Esophagus muscularis mucosa (tissue), 4 donors: ENCODE results near the gene NTN5. TPM values are rescaled to one million over a fixed set of nuclear protein-coding genes. Genes with fewer than 3 reads are reported as not detected.
"Not testable (repeated sequence)": the region's sequence is repeated elsewhere in the genome, so short reads cannot be mapped to it uniquely, and the experiment has no call there.

Source experiments
- DNase-seq: peaks from one replicate; pipeline ENCODE4 v3.0.0-alpha.2; 2017; ENCODE audit errors: extremely low spot score
- H3K27ac ChIP-seq, 4 donors: fragments of 200-600 bp; sonication (generic); replicated peaks in 1 of 4; 1 replicate in 3 of 4; 2 replicates in 1 of 4; pipeline ENCODE4 v1.5.1; 2016 to 2019; ENCODE audit warnings: mild to moderate bottlenecking in 1 of 4
- H3K27me3 ChIP-seq, 4 donors: fragments of 200-600 bp; sonication (generic); one replicate each; pipeline versions ENCODE4 v1.5.1 to v1.6.0; 2016 to 2019
- H3K36me3 ChIP-seq, 4 donors: fragments of 200-600 bp; sonication (generic); one replicate each; pipeline ENCODE4 v1.5.1; 2016 to 2019
- H3K4me1 ChIP-seq, 4 donors: fragments of 200-600 bp; sonication (generic); one replicate each; pipeline ENCODE4 v1.5.1; 2016 to 2019
- H3K4me3 ChIP-seq, 4 donors: fragments of 200-600 bp; sonication (generic); 1 replicate in 2 of 4; 2 replicates in 2 of 4; pipeline ENCODE4 v1.5.1; 2016 to 2019; ENCODE audit warnings: mild to moderate bottlenecking in 4 of 4, moderate library complexity in 1 of 4
- H3K9me3 ChIP-seq, 4 donors: fragments of 200-600 bp; sonication (generic); 1 replicate in 3 of 4; 2 replicates in 1 of 4; pipeline ENCODE4 v1.5.1; 2016 to 2019
- CTCF ChIP-seq, 3 experiments: fragments of 200-600 bp in 2 of 3; fragments of 450-650 bp in 1 of 3; sonication (generic) in 2 of 3; IDR thresholded peaks; one replicate each; pipeline ENCODE4 v1.5.1; 2017 to 2019; ENCODE audit warnings: antibody characterized with exemption in 3 of 3, mild to moderate bottlenecking in 2 of 3, moderate library complexity in 1 of 3
- EP300 ChIP-seq: sonication (generic); formaldehyde crosslinking; IDR thresholded peaks from one replicate; pipeline ENCODE4 v1.6.1; 2017; ENCODE audit warnings: antibody characterized with exemption
- POLR2A ChIP-seq: fragments of 450-650 bp; IDR thresholded peaks from one replicate; pipeline ENCODE4 v1.6.1; 2017; ENCODE audit warnings: antibody characterized with exemption, moderate library complexity, mild to moderate bottlenecking, low read depth
- POLR2AphosphoS5 ChIP-seq, 2 donors: sonication (generic); formaldehyde crosslinking; IDR thresholded peaks; one replicate each; pipeline ENCODE4 v1.6.1; 2017; ENCODE audit warnings: antibody characterized with exemption in 2 of 2
- WGBS: methylation state at CpG from one replicate; pipeline ENCODE4 v1.1.5; 2018; 5-methylcytosine and 5-hydroxymethylcytosine counted together
- intact Hi-C: fragments of 100-400 bp; cut with DNase I; formaldehyde crosslinking; loops from one replicate; pipeline ENCODE4 v1.15.1; 2023
- total RNA-seq, 4 donors: library from RNA; depleted of rRNA; stranded (reverse); fragments of >200 nt; gene quantifications; one replicate each; pipeline versions ENCODE4 v1.1.0 to v1.2.1, GENCODE V29; 2016

The NTN5 gene
- total RNA-seq, 4 donors from 2014 or later, result under 0.01 to 0.34 (median 0.17) TPM; not detected in 1

- H3K27ac ChIP-seq, result peak overlapping the region; percentile 32 to 67 (median 46)
- peak overlapping the region in 2 of 4 donors; percentile 8 to 14 for H3K4me3 ChIP-seq
- H3K9me3 ChIP-seq, result no peaks in the 10 kb centered on the region
- peak; percentile 96 for DNase-seq
- WGBS, result 53% methylated on average over 27 of the region's 35 CpGs
- H3K27me3 ChIP-seq, result no peaks in the 10 kb centered on the region
- H3K36me3 ChIP-seq, result no peaks in the 10 kb centered on the region
- peak in 1 of 2 donors; percentile 23 for TF ChIP-seq POLR2AphosphoS5 (IDR thresholded peaks at IDR 0.05)
- no peak for TF ChIP-seq POLR2A
- intact Hi-C loops, result no loop called here
- peaks cover 3 to 15% (median 14%) of the 10 kb centered on the region in 4 donors for H3K4me1 ChIP-seq
Observed at GRCh38 chr19:48660852-48661710, 11.7 kb downstream of the NTN5 start.

- no peak for TF ChIP-seq CTCF (IDR thresholded peaks at IDR 0.05)
- TF ChIP-seq POLR2AphosphoS5 (IDR thresholded peaks at IDR 0.05), result no peak
- TF ChIP-seq EP300, result no peak
- TF ChIP-seq POLR2A, result no peak
- intact Hi-C loops, result no loop called here
Observed at GRCh38 chr19:48659768-48660167, 13.0 kb downstream of the NTN5 start.

DNA sequence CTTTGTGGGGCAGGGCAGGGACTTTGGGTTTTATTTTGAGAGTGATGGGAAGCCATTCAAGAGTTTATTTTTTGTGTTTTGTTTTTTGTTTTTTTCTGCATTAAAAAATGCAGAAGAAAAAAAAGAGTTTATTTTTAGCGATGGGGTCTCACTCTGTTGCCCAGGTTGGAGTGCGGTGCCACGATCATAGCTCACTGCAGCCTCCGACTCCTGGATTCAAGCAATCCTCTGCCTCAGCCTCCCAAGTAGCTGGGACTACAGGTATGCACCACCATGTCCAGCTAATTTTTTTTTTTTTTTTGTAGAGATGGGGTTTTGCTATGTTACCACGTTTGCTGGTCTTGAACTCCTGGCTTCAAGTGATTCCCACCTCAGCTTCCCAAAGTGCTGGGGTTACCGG is 14.3 kb downstream of the NTN5 start:
- Histone ChIP-seq H3K27ac (no peak overlapping the region), H3K27me3 (no peaks in the 10 kb centered on the region), H3K9me3 (no peaks in the 10 kb centered on the region), H3K4me3 (no peak overlapping the region), H3K36me3 (no peaks in the 10 kb centered on the region), H3K4me1 (peaks cover 3 to 15% (median 14%) of the 10 kb centered on the region in 4 donors)
- intact Hi-C loops, result no loop called here
- no peak for DNase-seq
- no peak for TF ChIP-seq EP300
- no peak for TF ChIP-seq CTCF (IDR thresholded peaks at IDR 0.05)
- no peak for TF ChIP-seq POLR2A
- no peak for TF ChIP-seq POLR2AphosphoS5 (IDR thresholded peaks at IDR 0.05)
- WGBS, result 93% methylated on average over 6 of the region's 6 CpGs

More at GRCh38 chr19:48659768-48660167, 13.0 kb downstream of the NTN5 start:
- peaks cover 3 to 15% (median 14%) of the 10 kb centered on the region in 4 donors for H3K4me1 ChIP-seq
- no peak overlapping the region for H3K27ac ChIP-seq
- no peaks in the 10 kb centered on the region for H3K36me3 ChIP-seq
- no peak for DNase-seq
- WGBS, result 79% methylated on average over 4 of the region's 5 CpGs
- H3K27me3 ChIP-seq, result no peaks in the 10 kb centered on the region
- no peak overlapping the region for H3K4me3 ChIP-seq
- H3K9me3 ChIP-seq, result no peaks in the 10 kb centered on the region

DNA sequence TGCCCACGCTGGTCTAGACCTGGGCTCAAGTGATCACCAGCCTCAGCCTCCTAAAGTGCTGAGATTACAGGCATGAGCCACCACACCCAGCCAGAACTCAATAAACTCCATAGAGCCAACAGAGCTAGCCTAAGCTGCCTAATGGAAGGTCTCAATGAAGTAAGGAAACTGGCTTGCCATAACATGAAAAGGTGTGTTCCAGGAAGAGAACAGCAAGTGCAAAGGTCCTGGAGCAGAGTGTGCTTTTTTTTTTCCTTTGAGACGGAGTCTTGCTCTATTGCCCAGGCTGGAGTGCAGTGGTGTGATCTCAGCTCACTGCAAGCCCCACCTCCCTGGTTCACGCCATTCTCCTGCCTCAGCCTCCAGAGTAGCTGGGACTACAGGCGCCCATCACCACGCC is 15.0 kb downstream of the NTN5 start:
- peaks cover 3 to 15% (median 14%) of the 10 kb centered on the region in 4 donors for H3K4me1 ChIP-seq
- H3K27ac ChIP-seq, DNase-seq, H3K27me3 ChIP-seq, H3K36me3 ChIP-seq, H3K9me3 ChIP-seq, H3K4me3 ChIP-seq, intact Hi-C loops: not testable (repeated sequence)
- WGBS, result 98% methylated on average over 5 of the region's 5 CpGs

GRCh38 chr19:48656840-48657474 is 15.9 kb downstream of the NTN5 start:
- peaks cover 3 to 15% (median 14%) of the 10 kb centered on the region in 4 donors for H3K4me1 ChIP-seq
- no peak for DNase-seq
- 54% methylated on average over 16 of the region's 16 CpGs for WGBS
- intact Hi-C loops, result no loop called here
- H3K9me3 ChIP-seq, result no peaks in the 10 kb centered on the region
- H3K36me3 ChIP-seq, result no peaks in the 10 kb centered on the region
- H3K4me3 ChIP-seq, result no peak overlapping the region
- no peaks in the 10 kb centered on the region for H3K27me3 ChIP-seq
- H3K27ac ChIP-seq, result no peak overlapping the region
- TF ChIP-seq CTCF (IDR thresholded peaks at IDR 0.05) (no peak), POLR2AphosphoS5 (IDR thresholded peaks at IDR 0.05) (no peak), POLR2A (no peak), EP300 (no peak)
